NCI-H446 (cell line): Measurements from ENCODE around the gene RIT1.
A peak's percentile ranks its signal among the peaks of the same experiment; 100 is the strongest.
"Not testable (repeated sequence)": the region's sequence is repeated elsewhere in the genome, so short reads cannot be mapped to it uniquely, and the experiment has no call there.

Experiments used
- DNase-seq, 2 experiments: peaks; one replicate each; lab custom pipeline; 2025; lab: John Stamatoyannopoulos, UW

Gene RIT1

DNA sequence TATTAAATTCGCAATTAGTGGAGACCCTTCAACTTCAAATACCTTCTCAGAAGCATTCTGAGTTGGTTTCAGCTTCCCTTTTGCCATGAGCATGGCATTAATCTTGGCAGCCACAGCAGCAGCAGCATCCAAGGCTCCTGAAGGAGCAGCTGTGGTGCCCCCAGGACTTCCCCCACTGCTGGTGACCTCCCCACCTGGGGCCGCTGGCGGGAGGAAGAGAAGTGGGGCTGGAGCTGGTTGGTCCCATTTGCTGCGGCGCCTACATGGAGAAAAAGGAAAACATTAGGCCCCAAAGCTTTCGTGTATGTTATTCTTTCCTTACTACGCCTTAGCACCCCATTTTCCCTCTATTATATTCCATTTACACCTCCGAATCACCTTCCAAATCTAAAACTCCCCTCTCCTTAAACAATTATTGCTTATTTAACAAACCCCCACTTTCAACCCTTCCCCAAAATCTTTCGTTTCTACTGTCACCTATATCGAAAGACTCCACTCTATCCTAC, 22.5 kb upstream of the RIT1 start:
- DNase-seq = no peak

DNA sequence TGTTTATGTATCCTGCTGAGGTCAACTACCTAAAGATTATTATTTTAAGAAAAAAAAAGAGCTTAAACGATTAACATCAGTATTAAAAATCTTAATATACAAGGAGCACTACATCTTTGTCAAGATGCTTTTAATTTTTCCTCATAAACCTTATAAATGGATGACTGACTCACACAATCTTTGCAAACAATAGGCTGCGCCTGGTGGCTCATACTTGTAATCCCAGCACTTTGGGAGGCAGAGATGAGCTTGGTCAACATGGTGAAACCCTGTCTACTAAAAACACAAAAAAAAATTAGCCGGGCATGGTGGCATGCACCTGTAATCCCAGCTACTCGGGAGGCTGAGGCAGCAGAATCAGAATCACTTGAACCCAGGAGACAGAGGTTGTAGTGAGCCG, 21.3 kb upstream of the RIT1 start:
- no peak for DNase-seq

DNA sequence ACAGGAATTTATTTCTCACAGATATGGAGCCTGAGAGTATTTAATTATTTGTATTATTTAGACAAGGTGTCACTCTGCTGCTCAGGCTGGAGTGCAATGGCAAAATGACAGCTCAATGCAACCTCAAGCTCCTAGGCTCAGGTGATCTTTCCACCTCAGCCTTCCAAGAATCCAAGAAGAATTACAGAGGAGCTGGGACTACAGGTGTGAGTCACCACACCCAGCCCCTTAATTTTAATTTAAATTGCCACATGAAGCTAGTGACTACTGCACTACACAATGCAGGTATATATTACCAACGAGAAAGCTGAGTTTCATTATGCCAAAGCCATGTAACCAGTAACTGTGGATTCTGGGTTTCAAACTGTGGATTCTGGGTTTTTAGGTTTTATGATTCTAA, 20.9 kb upstream of the RIT1 start:
- DNase-seq = no peak

DNA sequence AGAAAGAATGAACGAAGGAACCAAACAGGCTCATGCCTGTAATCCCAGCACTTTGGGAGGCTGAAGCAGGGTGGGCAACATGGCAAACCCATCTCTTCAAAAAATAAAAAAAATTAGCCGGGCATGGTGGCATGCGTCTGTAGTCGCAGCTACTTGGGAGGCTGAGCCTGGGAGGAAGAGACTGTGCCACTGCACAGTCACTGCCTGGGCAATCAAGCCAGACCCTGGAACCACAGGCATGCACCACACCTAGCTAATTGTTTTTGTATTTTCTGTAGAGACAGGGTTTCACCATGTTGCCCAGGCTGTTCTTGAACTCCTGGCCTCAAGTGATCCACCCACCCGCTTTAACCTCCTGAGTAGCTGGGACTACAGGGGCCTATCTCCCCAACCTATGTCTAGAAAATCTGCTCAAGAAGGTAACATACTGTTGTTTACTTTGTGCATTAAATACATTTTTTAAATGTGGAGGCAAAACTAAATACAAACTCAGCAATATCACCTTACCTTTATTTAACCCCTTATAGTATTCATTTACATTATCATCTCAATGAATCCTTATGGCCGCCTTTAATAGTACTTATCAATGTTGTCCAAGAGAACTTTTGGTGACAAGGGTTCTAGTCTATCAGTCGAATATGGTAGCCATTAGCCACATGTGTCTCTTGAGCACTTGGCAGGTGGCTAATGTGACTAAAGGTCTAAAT, 20.3 kb upstream of the RIT1 start:
- DNase-seq = no peak

DNA sequence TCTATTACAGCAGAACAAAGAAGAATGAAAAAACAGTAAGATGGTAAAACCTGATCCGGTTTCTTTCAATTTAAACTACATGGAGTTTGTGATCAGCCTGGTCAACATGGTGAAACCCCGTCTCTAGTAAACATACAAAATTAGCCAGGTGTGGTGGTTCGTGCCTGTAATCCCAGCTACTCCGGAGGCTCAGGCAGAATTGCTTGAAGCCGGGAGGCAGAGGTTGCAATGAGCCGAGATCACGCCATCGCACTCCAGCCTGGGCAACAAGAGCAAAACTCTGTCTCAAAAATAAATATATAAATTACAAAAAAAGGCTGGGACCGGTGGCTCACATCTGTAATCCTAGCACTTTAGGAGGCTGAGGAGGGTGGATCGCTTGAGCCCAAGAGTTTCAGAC, 19.6 kb upstream of the RIT1 start:
- not testable (repeated sequence) for DNase-seq

DNA sequence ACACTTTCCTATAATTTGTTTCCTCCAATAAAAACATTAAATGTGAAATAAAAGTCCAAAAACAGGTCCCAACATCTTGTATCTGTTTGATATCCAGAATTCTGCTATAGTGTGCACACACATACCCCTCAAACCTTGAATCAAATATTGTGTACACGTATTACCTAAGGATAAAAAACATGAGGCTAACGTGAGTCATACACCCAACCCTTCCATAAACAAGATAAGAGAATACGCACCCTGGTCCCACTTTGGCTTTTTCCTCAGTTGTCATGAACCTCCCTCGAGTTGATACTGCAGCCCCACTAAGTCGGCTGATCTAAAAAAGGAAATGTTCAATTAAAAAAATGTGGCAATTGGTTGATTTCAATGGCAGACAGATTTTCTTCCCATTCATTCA, 17.9 kb upstream of the RIT1 start:
- no peak for DNase-seq

DNA sequence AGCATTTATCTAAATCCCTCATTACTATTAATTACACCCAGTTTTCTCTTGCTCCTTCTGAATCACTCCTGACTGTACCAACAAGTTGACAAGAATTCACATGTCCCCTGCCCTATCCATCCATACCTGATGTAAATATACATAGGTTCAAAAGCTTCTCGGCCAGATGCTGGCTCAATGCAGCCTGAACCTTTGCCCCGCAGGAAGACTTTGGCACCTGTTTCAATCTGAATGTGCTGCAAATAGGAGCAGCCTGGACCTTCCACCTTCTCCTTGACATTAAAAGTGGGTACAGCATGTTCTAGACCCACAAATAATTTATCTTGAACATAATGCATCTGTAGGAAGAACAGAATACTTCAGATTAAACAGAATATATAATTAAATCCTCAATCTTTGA, 14.4 kb upstream of the RIT1 start:
- DNase-seq = no peak

DNA sequence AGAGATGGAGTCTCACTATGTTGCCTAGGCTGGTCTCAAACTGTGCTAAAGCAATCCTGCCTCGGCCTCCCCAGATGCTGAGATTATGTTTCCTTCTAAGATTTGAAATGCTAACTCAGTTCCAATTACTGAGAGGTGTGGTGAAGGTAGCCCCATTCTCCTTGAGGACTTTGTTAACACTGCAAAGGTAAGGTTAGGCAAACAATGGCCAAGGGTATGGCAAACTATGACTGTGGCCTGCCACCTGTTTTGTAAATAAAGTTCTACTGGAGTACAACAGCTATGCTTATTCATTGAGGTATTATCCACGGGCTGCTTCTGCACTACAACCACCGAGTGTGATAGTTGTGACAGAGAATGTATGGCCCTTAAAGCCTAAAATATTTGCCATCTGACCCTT, 9.6 kb upstream of the RIT1 start:
- DNase-seq = no peak

DNA sequence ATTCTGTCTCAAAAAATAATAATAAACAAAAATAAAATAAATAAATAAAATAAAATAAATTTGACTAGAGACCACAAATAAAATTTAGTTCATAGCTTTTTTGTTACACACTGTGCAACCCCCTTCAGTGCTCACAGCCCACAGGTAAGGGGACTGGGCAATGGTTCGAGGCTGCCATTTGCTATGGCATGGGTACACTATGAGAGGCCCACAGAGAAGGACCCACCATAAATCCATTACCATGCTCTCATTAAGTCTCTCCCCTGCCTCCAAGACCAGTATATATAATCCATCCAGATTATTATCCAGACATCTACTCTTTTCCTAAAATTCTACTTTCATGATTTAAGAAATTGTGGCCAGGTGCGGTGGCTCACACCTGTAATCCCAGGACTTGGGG, 8.7 kb upstream of the RIT1 start:
- DNase-seq = no peak

DNA sequence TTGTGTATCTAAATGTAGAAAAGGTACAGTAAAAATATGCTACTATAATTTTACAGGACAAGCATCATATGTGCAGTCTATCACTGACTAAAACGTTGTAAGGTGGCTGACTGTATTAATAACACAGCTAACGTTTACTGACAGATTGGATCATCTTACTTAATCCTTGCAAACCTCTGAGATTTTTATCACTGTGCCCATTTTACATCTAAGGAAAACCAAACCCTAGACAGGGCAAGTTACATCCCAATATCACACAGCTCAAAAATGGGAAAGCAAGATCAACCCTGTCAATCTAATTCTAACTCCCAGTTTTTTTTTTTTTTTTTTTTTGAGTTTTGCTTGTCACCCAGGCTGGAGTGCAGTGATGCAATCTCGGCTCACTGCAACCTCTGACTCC, 7.5 kb upstream of the RIT1 start:
- DNase-seq = no peak

DNA sequence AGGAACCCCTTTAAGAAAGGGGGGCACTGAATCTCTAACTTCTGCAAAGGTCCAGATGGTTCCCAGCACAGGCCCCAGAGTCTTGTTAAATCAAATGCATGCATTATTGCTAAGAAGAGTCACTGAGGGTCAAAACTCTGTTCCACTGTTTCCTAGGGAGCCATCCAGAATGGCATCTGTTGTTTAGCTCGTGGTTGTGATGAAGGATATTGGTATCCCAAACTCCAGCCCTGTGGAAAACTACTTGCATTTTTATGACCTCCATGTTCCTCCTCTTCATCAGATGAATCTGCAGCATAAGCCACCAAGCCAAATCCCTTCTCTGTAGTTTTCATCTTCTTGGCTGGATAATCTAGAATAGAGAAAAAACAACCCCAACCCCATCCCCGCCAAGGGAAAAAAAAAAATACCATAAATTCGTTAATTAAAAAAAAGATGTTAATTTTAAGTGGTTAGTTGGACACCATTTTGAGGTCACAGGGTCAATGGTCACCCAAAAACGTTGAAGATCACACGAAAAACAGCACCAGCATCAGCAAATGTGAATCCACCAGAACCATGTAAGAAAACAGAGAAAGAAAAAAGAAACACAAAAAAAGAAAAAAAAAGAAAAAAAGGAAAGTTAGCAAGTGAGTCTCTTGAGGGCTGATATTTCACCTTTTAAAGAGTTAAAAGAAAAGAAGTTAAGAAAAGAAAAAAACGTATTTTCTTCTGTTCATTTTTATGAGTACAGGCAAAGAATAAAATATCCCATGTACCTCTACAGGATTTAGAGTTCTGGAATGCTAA, 3.0 kb upstream of the RIT1 start:
- DNase-seq = no peak

DNA sequence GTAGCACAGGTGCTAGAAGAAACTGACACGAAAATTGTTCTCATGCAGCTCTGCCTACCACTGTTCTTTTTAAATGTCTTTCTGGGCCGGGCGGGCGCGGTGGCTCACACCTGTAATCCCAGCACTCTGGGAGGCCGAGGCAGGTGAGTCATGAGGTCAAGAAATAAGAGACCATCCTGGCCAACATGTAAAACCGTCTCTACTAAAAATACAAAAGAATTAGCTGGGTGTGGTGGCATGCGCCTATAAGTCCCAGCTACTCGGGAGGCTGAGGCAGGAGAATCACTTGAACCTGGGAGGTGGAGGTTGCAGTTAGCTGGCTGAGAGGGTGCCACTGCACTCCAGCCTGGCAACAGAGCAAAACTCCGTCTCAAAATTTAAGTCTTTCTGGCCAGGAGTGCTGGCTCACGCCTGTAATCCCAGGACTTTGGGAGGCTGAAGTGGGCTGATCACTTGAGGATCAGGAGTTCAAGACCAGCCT, 947 bp upstream of the RIT1 start:
- no peak for DNase-seq

DNA sequence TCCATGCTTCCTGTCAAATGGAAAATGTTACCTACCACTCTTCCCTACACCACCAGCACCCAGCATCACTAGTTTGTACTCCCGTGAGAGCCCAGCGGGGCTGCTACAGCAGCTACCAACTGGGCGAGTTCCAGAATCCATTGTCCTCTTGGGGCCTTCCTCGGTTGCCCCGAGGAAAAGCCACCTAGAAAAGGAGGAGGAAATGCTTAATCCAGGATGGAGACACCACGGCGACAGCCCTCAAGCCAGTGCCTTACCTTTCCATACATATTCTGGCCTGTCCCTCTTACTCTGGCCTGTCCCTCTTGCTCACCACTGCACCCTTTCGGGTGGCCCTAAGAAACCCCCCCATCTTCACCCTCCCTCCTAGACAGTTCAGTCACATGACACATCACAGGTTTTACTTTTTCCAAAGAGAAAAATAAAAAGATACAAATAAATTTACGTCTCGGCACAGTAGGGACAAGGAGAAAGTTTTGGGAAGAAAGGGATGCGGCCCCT, 478 bp downstream of the RIT1 start:
- peak in 1 of 2 experiments; percentile 29 for DNase-seq

DNA sequence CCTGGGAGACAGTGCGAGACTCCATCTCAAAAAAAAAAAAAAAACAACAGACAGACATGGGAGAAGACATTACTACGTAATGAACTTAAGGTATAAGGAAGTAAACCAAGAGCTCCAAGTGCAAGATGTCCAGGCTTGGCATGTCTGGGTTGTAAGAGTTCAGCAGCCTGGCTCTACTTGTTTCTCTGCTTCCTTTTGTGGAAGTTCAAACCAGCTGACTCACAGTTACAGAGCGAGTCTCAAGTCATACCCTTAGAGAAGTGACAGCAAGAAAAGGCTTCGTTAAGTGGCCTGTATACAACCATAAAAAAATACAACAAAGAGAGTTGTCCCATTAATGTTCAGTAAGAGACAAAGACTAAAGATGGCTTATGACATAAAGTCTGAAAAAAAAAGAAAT, 1.3 kb downstream of the RIT1 start:
- DNase-seq = no peak

DNA sequence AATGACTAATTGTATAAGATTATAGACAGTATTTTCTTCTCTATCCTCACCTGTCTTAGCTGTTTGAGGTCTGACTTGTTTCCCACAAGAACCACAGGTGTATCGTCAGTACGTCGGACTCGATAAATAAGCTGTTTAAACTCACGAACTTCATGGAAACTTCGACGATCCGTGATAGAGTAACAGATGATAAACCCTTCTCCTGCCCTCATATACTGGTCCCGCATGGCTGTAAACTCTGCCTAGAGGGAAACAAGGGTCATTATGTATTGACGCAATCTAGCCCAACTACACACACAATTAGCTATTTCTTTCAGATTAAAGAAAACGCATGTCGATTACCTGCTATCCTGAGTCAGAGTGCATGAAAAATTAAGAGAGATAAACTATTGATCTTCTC, 6.9 kb downstream of the RIT1 start:
- DNase-seq = no peak

DNA sequence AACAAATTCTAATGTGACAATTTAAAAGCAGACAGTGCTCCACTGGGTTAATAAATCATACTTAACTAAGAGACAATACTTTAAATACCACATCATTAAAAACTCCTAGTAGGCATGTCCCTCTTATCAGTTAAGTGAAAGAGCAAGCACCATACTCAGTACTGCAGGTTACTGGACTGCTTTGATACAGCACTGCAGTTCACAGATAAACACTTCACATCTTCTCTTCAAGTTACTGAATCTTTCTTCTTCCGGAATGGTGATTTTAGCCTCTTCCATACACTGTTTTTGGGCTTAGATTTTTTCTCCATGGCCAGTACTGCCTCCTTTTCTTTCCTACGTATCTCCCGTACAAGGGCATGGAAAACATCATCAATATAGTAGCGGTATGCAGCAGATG, 11.0 kb downstream of the RIT1 start:
- no peak for DNase-seq

DNA sequence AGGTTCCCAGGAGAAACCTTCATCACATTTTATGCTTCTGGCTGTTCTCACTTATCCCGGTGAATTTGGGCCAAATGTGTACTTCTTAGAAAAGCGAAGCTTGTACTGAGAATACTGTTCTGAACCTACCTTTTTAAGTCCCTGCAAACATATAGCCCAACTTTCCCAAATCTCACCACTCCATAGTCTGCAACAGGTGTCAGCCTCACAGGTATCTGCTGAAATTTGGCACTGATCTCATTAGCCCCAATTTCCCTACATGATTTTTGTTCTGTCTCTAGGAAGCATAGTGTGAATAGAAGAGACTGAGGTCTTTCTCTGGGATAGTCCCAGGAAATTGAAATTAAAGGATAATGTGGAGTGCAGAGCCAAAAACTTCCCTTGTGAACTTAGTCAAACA, 11.5 kb downstream of the RIT1 start:
- DNase-seq = no peak

DNA sequence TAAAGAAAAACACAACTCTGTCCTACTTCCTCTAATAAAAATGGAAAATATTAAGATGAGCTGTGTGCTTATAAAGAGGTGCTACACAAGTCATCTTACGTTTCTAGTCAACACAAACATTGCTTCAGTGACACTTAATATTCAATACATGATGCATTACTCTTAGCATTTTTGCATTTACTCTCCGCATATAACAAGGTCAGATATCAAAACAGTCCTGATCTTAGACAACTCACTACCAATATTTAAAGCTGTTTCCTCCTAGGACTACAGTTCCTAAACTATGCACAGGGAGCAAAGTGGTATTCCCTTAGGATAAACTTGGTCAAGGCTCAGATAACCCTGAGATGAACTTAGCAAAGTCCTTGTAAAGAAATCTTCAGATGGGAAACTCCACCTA, 12.3 kb downstream of the RIT1 start:
- DNase-seq = no peak

DNA sequence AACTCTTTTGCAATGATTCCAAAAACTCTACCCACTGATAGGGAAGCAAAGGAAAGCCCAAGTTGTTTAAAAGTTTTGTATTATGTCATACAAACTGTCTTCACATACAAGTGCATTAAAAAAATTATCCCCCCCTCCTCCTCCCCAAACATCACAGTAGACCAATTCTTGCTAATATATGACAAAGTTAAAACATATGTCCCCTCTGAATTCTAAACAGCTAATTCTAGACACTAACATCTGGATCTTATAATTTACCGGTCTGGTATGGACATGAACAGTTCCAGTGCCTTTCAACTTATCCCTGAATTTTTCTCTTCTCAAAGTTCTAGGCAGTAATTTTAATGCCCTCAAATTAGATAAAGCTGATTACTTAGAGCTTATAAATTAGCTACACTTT, 13.4 kb downstream of the RIT1 start:
- no peak for DNase-seq

DNA sequence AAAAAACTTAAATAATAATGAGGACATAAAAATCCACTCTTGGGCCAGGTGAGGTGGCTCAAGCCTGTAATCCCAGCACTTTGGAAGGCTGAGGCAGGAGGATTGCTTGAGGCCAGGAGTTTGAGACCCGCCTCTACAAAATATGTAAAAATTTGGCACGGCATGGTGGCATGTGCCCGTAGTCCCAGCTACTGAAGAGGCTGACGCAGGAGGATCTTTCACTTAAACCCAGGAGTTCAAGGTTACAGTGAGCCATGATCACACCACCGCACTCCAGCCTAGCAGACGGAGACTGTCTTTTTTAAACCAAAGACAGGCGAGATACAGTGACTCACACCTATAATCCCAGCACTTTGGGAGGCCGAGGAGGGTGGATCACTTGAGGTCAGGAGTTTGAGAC, 14.7 kb downstream of the RIT1 start:
- not testable (repeated sequence) for DNase-seq

DNA sequence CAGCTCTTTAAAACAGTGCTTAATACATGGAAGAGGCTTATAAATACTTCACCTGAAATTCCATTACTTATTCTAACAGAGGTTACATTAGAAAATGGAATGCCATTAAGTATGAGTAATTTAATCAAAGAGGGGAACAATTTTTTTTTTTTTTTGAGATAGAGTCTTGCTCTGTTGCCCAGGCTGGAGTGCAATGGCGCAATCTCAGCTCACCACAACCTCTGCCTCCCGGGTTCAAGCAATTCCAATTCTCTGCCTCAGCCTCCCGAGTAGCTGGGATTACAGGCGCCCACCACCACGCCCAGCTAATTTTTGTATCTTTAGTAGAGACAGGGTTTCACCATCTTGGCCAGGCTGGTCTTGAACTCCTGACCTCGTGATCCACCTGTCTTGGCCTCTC, 15.5 kb downstream of the RIT1 start:
- DNase-seq = not testable (repeated sequence)

DNA sequence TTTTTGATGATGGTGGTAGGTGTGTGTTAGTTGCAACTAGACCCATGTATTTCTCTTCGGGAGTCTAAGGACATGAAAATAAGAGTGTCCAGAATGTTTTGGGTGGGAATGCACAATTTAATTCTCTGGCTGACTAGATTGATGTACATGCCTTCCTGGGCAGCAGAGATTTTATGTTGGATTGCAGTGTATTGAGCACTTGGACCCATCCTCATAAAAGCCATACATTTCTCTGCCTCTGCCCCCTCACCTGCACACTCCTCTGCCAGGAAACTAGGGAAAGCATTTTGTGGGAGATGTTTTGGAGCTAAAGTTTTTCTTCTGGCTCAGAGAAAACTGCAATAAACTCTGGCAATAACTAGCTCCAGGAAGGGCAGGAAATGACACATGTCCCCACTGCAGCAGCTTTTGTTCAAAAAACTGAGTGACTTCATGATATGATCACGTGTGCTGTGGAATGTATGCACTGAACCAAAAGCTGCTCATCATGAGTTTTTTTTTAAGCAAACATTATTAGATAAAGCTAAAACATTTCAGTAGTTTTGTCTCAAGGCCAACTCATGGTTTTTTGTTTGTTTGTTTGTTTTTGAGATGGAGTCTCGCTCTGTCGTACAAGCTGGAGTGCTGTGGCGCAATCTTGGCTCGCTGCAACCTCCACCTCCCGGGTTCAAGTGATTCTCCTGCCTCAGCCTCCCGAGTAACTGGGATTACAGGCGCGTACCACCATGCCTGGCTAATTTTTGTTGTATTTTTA, 17.6 kb downstream of the RIT1 start:
- no peak for DNase-seq

DNA sequence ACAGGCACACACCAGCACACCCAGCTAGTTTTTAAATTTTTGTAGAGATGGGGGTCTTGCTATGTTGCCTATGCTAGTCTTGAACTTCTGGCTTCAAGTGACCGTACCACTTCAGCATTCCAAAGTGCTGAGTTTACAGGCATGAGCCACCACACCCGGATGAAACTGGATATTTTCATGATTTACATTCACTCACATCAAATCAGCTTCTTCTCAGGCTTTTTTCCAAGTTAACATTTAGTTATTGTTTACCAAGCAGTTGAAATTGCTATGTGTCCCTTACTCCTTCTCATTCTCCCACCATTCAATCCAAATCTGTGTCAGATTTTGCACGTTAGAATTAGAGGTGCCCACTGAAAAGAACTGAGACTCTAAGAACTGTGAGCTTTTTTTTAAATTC, 18.4 kb downstream of the RIT1 start:
- DNase-seq = no peak
